Breast epithelium (tissue), 3 donors: ENCODE data around the gene TMEM139.

Experiments
- POLR2A ChIP-seq: fragments of 450-650 bp; IDR thresholded peaks from one replicate; pipeline ENCODE4 v1.6.1; 2016; ENCODE audit warnings: antibody characterized with exemption, mild to moderate bottlenecking, moderate library complexity
- TF ChIP-seq, protein P1 (sequence below), 3 donors: fragments of 450-650 bp; IDR thresholded peaks; one replicate each; pipeline ENCODE4 v1.5.1; 2016 to 2017; ENCODE audit warnings: antibody characterized with exemption in 3 of 3, mild to moderate bottlenecking in 3 of 3, moderate library complexity in 3 of 3

DNA sequence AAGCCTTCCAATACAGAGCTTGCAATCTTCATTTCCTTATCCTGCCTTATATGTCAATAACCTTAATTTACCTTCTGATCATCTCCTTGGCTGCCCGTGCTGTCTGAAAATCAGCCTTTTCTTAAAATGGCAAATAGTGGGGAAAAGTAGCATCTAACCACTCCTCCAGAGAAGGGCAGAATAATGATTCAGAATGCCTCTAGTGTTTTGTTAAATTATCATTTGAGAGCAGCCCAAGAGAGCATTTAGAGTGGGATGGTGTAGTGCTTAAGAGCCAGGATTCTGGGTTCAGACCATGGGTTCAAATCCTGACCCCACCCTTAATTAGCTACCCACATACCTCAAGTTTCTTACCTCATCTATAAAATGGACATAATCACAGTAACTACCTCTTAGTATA, 4.6 kb upstream of the TMEM139 start:
- TF ChIP-seq, protein P1, sequence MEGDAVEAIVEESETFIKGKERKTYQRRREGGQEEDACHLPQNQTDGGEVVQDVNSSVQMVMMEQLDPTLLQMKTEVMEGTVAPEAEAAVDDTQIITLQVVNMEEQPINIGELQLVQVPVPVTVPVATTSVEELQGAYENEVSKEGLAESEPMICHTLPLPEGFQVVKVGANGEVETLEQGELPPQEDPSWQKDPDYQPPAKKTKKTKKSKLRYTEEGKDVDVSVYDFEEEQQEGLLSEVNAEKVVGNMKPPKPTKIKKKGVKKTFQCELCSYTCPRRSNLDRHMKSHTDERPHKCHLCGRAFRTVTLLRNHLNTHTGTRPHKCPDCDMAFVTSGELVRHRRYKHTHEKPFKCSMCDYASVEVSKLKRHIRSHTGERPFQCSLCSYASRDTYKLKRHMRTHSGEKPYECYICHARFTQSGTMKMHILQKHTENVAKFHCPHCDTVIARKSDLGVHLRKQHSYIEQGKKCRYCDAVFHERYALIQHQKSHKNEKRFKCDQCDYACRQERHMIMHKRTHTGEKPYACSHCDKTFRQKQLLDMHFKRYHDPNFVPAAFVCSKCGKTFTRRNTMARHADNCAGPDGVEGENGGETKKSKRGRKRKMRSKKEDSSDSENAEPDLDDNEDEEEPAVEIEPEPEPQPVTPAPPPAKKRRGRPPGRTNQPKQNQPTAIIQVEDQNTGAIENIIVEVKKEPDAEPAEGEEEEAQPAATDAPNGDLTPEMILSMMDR (IDR thresholded peaks at IDR 0.05) = no peak
- no peak for TF ChIP-seq POLR2A
